HL-60 (cell line): Measurements from ENCODE around the gene FHDC1.

Source experiments
- CTCF ChIP-seq: IDR thresholded peaks from one replicate; pipeline ENCODE4 v1.5.1; 2011; ENCODE audit warnings: low read length, control low read depth, inconsistent platforms; ENCODE audit not compliant: insufficient read depth
- GABPA ChIP-seq: IDR thresholded peaks from 2 replicates; pipeline ENCODE4 v1.6.1; 2012; ENCODE audit warnings: low read depth
- POLR2AphosphoS5 ChIP-seq: IDR thresholded peaks from 2 replicates; pipeline ENCODE4 v1.6.1; 2012; ENCODE audit warnings: low read depth
- REST ChIP-seq: IDR thresholded peaks from 2 replicates; pipeline ENCODE4 v1.6.1; 2012; ENCODE audit warnings: low read depth; ENCODE audit not compliant: insufficient replicate concordance
- SPI1 ChIP-seq: IDR thresholded peaks from 2 replicates; pipeline ENCODE4 v1.6.1; 2012; ENCODE audit warnings: low read depth, mild to moderate bottlenecking, borderline replicate concordance

GRCh38 chr4:152909901-152910300 is 26.2 kb upstream of the FHDC1 start:
- TF ChIP-seq CTCF (no peak), POLR2AphosphoS5 (no peak), GABPA (no peak), SPI1 (no peak), REST (no peak)
